Activated CD8-positive, alpha-beta memory T cell treated with anti-CD3 and anti-CD28 coated beads for 24 hours (primary cell): Measurements from ENCODE around the gene EIF2D.

Experiments
- DNase-seq: peaks from one replicate; pipeline ENCODE4 v3.0.0-alpha.2; 2020

EIF2D gene

GRCh38 chr1:206568779-206569352 is 43.4 kb downstream of the EIF2D start:
- no peak for DNase-seq

DNA sequence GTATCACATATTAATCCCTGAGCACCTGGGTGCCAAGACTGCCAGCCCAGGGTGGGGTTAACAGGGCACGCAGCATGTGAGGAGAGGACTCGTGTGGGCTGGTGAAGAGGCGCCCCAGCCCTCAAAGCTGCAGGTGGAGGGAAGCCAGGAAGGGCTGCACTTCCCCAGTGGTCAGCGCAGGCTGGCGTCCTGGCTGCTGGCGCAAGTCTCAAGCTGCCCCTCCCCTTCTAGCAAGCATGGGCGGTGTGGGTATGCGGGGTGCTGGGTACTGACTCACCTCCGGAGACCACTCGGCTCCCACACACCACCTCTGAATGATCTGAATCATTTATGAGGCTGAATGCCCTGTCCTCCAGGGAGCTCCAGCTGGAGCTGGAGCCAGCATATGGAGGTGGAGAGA is 44.0 kb downstream of the EIF2D start:
- DNase-seq: no peak

DNA sequence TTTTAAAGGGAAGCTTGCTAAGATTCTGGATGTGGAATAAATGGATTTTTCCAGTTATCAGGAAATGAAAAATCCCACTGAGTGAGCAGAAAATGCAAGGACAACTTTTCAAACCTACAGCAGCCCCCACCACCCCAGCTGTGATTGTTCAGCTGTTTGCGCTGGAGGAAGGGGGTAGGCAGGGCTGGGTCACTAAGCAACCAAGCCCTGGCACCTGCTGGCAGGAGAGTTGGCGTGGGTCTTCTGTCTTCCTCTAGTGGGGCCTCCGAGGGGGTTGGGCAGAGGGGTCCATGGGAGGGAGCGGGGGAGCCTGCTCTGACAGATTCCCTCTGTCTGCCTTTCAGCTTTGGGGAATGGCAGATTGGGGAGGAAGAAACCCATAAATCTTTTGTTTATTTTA is 45.3 kb downstream of the EIF2D start:
- DNase-seq: no peak

- no peak for DNase-seq
Measured at GRCh38 chr1:206565995-206566394, 46.3 kb downstream of the EIF2D start.

- no peak for DNase-seq
Measured at GRCh38 chr1:206563367-206564207, 48.7 kb downstream of the EIF2D start.

- DNase-seq: no peak
Measured at GRCh38 chr1:206560007-206560716, 52.1 kb downstream of the EIF2D start.

DNA sequence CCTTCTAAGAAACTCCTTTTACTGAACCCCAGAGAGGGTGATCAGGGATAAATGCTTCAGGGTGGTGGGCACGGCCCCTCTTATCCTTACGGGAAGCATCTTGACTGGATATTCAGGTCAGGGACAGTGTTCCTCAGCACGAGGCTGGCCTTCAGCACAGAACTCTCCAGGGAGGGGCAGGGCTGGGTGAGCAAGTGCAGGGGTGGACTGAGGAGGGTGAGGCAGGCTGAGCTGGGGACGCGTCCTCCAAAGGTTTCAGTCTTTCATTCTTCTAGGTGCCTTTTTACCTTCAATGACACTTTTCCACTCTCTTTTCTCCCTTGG is 52.6 kb downstream of the EIF2D start:
- DNase-seq: no peak

DNA sequence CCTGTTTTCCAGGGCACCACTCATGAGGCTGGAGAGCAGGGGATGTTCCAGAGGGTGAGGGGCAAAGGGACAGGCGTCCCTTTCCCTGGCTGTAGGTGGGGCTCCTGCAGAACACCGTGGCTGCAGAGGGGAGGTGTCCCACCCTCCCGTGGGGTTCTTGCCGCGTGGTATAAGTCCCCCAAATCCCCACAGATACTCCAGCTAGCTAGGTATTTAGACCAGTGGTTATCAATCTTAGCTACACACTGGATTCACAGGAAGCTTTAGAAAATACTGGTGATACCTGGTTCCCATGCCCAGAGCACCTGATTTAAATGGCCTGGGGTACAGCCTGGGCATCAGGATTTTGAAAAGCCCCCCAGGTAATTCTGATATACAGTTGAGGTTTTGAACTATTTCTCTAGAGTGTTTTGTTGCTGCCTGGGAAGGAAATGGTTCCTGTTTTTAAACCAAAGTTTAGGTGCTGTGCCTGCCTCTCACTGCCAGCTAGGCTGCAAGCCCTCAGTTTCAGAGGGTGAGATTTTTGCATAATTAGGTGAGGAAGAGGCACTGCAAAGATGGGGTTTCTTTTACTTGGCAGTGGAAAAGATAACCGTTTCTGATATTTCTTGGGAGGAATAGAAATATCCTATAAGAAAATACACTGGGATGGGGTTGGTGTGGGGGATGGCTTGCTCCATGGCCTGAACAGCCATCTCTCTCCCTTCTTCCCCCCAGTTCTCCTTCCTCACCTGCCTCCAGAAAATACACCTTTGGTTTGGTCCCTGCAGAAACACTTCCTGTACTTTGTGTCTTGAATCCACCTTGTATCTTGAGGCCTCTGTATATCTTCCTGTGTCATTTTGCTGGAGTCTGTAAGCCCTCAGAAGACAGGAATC is 53.2 kb downstream of the EIF2D start:
- DNase-seq: no peak

DNA sequence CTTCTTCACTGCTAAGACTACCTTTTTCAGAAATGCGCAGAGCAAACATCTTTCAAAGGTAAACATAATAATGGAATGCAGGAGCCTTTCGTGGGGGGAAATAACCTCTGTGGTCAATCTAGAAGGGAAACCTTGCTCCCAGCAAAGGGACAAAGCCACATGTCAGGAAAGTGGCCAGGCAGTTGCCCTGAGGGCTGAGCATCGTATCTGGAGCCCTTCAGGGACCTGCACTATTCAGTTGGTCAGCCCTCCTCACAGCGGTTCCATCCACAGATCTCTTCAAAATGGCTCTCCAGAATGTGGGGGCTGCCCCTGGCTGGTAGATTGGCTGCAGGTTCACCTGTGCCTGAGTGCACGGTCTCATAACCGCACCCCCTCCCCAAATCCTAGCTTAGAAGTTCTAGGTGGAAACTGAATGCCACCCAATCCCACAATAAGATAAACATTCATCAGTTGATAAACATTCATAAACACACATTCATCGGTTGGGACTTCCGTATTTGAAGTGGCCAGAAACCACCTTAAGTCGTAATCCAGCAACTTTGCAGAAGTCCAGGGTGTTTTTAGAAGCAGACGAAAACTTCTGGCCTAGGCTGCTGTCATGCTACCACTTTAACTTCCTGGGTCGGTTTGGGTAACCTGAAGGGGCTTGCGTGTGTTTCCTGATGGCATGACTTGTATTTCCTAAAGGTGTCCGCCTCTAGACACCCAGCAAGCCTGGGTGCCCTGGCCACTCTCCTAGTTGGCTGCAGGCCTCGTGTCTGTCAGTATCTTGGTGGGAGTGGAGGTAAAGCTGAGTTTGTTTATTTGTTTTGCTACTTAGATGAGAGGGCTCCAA is 54.4 kb downstream of the EIF2D start:
- DNase-seq: peak; percentile 81

- peak; percentile 95 for DNase-seq
Measured at GRCh38 chr1:206556750-206557635, 55.3 kb downstream of the EIF2D start.

- DNase-seq: no peak
Measured at GRCh38 chr1:206556047-206556749, 56.1 kb downstream of the EIF2D start.

DNA sequence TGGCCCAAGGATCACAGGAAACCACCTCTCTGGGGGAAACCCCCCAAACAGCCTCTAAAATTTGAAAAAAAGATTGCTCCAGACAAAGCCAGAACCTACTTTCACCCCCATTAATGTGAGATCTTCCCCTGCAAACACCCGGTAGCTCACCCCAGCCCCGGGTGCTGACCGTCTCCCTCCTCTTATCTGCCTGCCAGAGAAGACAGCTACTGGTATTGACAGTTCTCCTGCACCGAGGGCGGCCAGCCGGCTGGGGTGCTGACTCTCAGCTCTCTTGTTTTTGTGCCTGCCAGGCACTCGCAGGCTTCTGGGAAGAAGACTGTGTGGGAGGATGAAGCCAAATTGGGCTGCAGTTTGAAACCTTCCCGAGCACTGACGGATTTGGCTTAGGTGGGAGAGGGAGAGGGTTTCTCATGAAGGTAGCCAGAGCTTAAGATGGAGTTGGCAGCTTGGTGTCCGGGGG is 56.8 kb downstream of the EIF2D start:
- DNase-seq: peak; percentile 81

- no peak for DNase-seq
Measured at GRCh38 chr1:206554701-206555472, 57.4 kb downstream of the EIF2D start.

GRCh38 chr1:206554211-206554610 is 58.1 kb downstream of the EIF2D start:
- DNase-seq: no peak

- DNase-seq: peak; percentile 78
Measured at GRCh38 chr1:206551986-206552326, 60.3 kb downstream of the EIF2D start.

DNA sequence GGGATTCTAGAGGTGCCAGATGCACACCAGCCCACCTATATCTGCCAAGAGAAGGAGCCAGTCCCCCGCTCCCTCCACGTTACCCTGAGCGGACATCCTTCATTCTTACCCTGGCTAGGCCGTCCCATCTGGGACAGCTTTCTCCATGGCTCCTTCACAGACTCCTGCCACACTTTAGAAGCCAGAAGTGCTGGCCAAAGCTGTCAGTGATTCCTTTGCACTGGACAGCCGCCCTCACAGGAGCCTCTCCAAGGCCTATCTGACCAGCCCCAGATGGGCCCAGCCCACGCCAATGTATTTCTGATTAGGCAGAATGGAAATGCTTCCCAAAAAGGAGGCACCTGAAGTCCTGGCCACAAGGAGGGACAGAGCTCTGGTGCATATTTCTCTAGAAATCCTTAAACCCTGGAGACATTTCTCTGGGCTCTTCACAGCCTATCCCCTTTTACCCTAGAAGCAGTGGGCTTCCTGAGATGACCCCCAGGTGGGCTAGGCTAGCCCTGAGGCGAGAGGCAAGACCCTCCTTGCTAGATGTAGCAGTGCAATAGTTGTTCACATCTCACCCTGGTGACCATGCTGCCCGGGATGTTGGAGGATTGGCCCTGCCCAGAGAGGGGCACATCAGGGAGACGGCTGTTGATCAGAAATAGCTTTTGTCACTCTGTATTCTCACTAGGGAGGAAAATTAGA is 60.8 kb downstream of the EIF2D start:
- no peak for DNase-seq

DNA sequence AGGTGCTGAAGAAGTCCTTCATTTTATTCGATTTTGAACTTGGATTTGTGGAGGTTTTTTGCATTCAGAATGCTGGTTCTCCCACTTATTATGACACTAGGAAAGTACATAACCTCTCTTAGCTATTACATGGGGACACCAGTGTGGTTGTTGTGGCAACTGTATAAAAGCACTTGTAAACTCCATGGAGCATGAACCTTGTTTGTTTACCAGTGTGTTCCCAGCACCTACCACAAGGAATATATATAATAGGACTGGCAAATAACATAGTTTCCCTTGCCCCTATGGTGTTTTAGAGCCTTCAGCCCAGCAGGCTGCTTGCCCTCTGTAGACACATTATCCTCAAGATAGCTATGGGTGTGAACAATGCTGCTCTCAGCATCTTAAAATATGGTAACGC is 61.8 kb downstream of the EIF2D start:
- no peak for DNase-seq

DNA sequence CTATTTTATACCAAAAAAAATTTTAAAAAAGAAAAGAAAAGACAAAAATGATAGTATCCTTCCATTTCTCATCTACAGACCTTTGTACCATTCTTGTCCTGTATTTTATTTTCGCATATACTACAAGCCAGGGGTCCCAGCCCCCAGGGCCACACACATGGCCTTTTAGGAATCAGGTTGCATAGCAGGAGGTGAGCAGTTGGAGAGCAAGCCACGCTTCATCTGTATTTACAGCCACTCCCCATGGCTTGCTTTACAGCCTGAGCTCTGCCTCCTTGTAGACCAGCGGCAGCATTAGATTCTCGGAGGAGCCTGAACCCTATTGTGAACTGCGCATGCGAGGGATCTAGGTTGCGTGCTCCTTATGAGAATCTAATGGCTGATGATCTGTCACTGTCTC is 65.2 kb downstream of the EIF2D start:
- no peak for DNase-seq

DNA sequence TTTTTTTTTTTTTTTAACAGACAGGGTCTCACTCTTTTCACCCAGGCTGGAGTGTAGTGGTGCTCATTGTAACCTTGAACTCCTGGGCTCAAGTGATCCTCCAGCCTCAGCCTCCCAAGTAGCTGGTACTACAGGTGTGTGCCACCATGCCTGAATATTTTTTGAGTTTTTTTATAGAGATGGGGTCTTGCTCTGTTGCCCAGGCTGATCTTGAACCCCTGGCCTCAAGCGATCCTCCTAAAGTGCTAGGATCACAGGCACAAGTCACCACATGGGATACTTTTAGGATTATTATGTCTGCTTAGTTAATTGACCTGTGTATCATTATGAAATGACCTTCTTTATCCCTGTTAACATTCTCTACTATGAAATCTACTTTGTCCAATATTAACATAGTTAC is 66.9 kb downstream of the EIF2D start:
- no peak for DNase-seq
